Naive B cell (primary cell): ENCODE measurements around the gene SLC4A11. TPM values are rescaled to one million over a fixed set of nuclear protein-coding genes. Genes with fewer than 3 reads are reported as not detected.
A peak's percentile ranks its signal among the peaks of the same experiment; 100 is the strongest.

ENCODE experiments used
- ATAC-seq, 2 donors: fragments of 150-1000 bp; cut with Tn5 transposase; 2 replicates each; pipeline ENCODE4 v1.10.0; 2021; ENCODE audit warnings: low read depth in 2 of 2, mild to moderate bottlenecking in 2 of 2, moderate library complexity in 2 of 2
- DNase-seq: peaks from one replicate; pipeline ENCODE4 v3.0.0; 2022
- H3K27ac Mint-ChIP-seq, 6 donors: one replicate each; pipeline ENCODE4 v1.8.0; 2020 to 2022; ENCODE audit warnings: mild to moderate bottlenecking in 6 of 6, mixed read lengths in 6 of 6, moderate library complexity in 5 of 6, inconsistent platforms in 2 of 6
- H3K27me3 Mint-ChIP-seq, 3 donors: one replicate each; pipeline ENCODE4 v1.8.0; 2021 to 2022; ENCODE audit warnings: mixed read lengths in 3 of 3, mild to moderate bottlenecking in 1 of 3
- H3K36me3 Mint-ChIP-seq, 2 donors: one replicate each; pipeline ENCODE4 v1.8.0; 2020 to 2022; ENCODE audit warnings: mixed read lengths in 2 of 2, inconsistent platforms in 1 of 2, mild to moderate bottlenecking in 1 of 2
- H3K4me1 Mint-ChIP-seq, 3 donors: one replicate each; pipeline ENCODE4 v1.8.0; 2020 to 2022; ENCODE audit warnings: mixed read lengths in 3 of 3, inconsistent platforms in 1 of 3, mild to moderate bottlenecking in 1 of 3, moderate library complexity in 1 of 3
- H3K4me3 Mint-ChIP-seq, 8 donors: one replicate each; pipeline ENCODE4 v1.8.0; 2020 to 2022; ENCODE audit warnings: mild to moderate bottlenecking in 8 of 8, mixed read lengths in 8 of 8, moderate library complexity in 8 of 8, inconsistent platforms in 2 of 8
- H3K9me3 Mint-ChIP-seq, 7 donors: one replicate each; pipeline ENCODE4 v1.8.0; 2020 to 2022; ENCODE audit warnings: mixed read lengths in 7 of 7, mild to moderate bottlenecking in 5 of 7, inconsistent platforms in 2 of 7, moderate library complexity in 1 of 7
- polyA plus RNA-seq, 6 donors: library from polyadenylated mRNA; unstranded; fragments of 300-500 nt; fragmentation: Illumina TruSeq; gene quantifications; one replicate each; pipeline ENCODE4 v1.2.3, GENCODE V29; 2021; ENCODE audit warnings: low read depth in 6 of 6

SLC4A11 gene
- polyA plus RNA-seq, 6 donors from 2014 or later, result 0.17 TPM; not detected in 5

- Mint-ChIP-seq H3K9me3 (no peaks in the 10 kb centered on the region), H3K27me3 (peaks cover 37 to 65% (median 61%) of the 10 kb centered on the region in 3 donors), H3K36me3 (no peaks in the 10 kb centered on the region), H3K4me1 (peaks cover 14 to 21% (median 15%) of the 10 kb centered on the region in 3 donors), H3K27ac (peak overlapping the region in 2 of 6 donors; percentile 44 to 69), H3K4me3 (peak overlapping the region in 4 of 8 donors; percentile 2 to 40 (median 20))
- no peak for DNase-seq
- ATAC-seq, result no peak
Measured at GRCh38 chr20:3242172-3242692, 3.2 kb upstream of the SLC4A11 start.

DNA sequence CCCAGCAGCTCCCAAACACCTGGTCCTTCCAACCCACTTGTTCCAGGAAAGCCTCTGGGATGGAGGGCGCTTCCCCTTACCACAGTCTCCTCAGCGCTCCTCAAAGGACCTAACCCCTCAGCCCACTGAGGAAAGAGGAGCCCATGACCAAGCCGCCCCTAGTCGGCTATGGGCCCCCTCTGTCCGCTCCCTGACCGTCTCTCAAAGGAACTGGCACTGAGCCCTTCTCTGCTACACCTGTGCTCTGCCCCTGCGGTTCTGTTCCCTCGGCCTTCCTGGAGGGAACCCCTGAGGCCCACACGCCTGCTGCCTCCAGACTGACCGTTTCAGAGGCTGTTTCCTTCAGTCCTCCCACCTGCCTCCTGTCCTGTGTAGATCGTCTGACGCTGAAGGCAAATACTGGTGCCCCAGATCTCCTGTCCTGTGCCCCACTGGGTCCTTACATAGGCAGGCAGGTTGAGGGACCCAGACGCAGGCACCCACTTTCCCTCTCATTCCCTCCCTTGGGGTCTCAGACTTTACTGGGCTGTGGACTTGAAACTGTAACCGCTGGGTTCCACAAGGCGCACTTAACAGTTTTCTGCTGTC, 1.9 kb upstream of the SLC4A11 start:
- peaks cover 16 to 30% (median 20%) of the 10 kb centered on the region in 3 donors for H3K4me1 Mint-ChIP-seq
- no peak overlapping the region for H3K27ac Mint-ChIP-seq
- peak overlapping the region; percentile 44 to 97 (median 92) for H3K4me3 Mint-ChIP-seq
- DNase-seq (no peak), ATAC-seq (no peak)
- no peaks in the 10 kb centered on the region for H3K36me3 Mint-ChIP-seq
- peaks cover 33 to 73% (median 69%) of the 10 kb centered on the region in 3 donors for H3K27me3 Mint-ChIP-seq
- no peaks in the 10 kb centered on the region for H3K9me3 Mint-ChIP-seq

DNA sequence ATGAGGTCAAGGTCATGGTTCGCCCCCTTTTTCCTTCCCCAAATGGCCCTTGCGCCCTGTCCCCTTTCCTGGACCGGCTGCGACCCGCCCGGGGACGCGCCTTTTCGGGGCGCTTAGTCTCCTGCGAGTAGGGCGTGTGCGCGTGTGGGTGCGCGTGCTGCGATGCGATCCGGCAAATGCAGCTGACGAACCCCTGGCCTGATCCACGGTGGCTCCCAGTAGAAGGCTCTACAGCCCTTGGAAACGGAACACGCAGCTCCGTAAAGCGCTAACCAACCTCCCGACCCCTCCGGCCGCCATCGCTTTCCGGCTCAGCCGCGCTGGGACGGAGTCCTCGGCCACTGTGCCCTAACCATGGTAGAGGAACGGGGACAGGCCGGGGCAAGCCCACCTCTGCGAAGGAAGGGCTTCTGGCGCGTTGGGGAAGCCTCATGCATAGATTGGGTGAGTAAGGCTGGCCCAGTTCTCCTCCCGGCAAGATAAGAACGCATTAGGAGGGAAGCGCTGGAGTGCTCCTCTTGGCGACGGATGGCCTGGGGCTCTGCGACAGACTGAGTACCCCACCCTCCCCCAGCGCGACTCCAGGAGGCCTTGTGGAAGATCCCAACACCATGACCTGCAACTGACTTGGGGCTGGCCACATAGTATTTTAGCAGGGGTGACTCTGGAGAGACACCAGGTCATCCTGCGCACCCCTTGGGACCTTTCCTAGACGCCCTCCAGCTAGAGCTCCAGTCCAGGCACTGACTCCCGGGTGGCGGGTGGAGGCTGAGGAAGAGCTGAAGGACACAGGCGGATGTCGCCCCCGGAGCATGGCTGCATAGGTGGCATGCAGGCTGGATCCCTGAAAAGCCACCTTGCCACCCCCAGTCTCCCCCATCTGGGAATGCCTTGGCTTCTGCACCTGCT, 1.1 kb upstream of the SLC4A11 start:
- Mint-ChIP-seq H3K4me1 (peaks cover 16 to 30% (median 20%) of the 10 kb centered on the region in 3 donors), H3K9me3 (no peaks in the 10 kb centered on the region), H3K36me3 (no peaks in the 10 kb centered on the region), H3K4me3 (peak overlapping the region; percentile 91 to 97 (median 92)), H3K27me3 (peaks cover 31 to 79% (median 76%) of the 10 kb centered on the region in 3 donors), H3K27ac (peak overlapping the region in 2 of 6 donors; percentile 71 to 90)
- no peak for ATAC-seq
- no peak for DNase-seq

DNA sequence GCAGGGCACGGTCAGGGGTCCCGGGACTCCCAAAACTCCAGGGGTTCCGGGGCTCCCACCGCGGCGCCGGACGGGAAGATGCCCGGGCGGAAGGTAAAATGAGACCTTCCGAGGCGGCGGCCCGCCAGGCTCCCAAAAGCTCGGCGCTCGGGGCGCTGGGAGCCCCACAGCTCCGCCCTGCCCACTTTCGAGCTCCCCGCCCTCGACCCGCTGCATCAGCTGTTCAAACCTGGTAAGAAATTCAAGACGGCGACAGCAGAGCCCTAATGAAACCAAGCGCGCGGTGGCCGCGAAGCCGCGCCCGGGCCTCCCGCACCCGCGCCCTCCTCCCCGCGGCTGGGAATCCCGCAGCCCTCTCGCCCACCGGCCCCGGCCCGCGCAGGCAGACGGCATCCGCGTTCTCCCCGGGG, 369 bp downstream of the SLC4A11 start:
- H3K4me3 Mint-ChIP-seq, result peak overlapping the region; percentile 78 to 92 (median 83)
- H3K9me3 Mint-ChIP-seq, result no peaks in the 10 kb centered on the region
- ATAC-seq (peak; percentile 75 to 79), DNase-seq (peak; percentile 55)
- H3K27me3 Mint-ChIP-seq, result peaks cover 22 to 72% (median 69%) of the 10 kb centered on the region in 3 donors
- H3K36me3 Mint-ChIP-seq, result no peaks in the 10 kb centered on the region
- peak overlapping the region in 1 of 6 donors; percentile 60 for H3K27ac Mint-ChIP-seq
- peaks cover 16 to 30% (median 20%) of the 10 kb centered on the region in 3 donors for H3K4me1 Mint-ChIP-seq

- DNase-seq, result no peak
- Mint-ChIP-seq H3K4me3 (peak overlapping the region; percentile 78 to 88 (median 83)), H3K9me3 (no peaks in the 10 kb centered on the region), H3K27ac (peak overlapping the region in 2 of 6 donors; percentile 2 to 42), H3K4me1 (peaks cover 16 to 30% (median 20%) of the 10 kb centered on the region in 3 donors), H3K27me3 (peaks cover 22 to 69% (median 67%) of the 10 kb centered on the region in 3 donors), H3K36me3 (no peaks in the 10 kb centered on the region)
- peak; percentile 8 to 22 for ATAC-seq
Measured at GRCh38 chr20:3237958-3238615, 903 bp downstream of the SLC4A11 start.

GRCh38 chr20:3237011-3237957, 1.7 kb downstream of the SLC4A11 start:
- Mint-ChIP-seq H3K27ac (peak overlapping the region in 3 of 6 donors; percentile 2 to 74 (median 42)), H3K4me1 (peaks cover 16 to 30% (median 20%) of the 10 kb centered on the region in 3 donors), H3K27me3 (peaks cover 21 to 65% (median 62%) of the 10 kb centered on the region in 3 donors), H3K9me3 (no peaks in the 10 kb centered on the region), H3K36me3 (no peaks in the 10 kb centered on the region), H3K4me3 (peak overlapping the region; percentile 32 to 87 (median 80))
- DNase-seq (no peak), ATAC-seq (no peak)

- Mint-ChIP-seq H3K4me1 (peaks cover 16 to 24% (median 17%) of the 10 kb centered on the region in 3 donors), H3K27me3 (peaks cover 14 to 52% (median 48%) of the 10 kb centered on the region in 3 donors), H3K4me3 (peak overlapping the region in 3 of 8 donors; percentile 1 to 58 (median 37)), H3K9me3 (no peaks in the 10 kb centered on the region), H3K27ac (peak overlapping the region in 1 of 6 donors; percentile 37), H3K36me3 (no peaks in the 10 kb centered on the region)
- DNase-seq (no peak), ATAC-seq (no peak)
Measured at GRCh38 chr20:3235666-3236324, 3.2 kb downstream of the SLC4A11 start.

DNA sequence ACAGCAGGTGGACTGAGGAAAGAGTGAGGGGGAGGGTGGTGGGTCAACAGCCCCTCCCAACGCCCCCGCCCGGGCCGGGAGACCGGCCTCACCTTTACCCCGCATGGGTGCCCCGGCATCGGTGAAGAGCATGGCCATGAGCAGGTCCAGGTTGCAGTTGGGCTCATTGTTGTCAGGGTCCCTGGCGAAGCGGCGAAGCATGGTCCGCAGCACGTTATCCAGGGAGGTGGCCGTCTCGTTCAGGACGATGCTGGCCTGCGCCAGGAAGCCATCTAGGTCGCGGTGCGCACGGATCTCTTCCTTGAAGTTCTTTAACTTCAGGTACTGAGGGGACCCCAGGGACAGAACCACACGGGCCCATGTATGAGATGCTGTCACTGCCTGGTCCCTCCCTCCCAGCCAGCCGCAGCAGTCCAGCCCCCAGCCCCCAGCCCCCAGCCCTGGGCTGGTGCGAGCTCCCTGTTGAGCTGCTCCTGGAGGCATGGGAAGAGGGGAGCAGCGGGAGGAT, 4.9 kb downstream of the SLC4A11 start:
- Mint-ChIP-seq H3K36me3 (no peaks in the 10 kb centered on the region), H3K4me3 (no peak overlapping the region), H3K27ac (no peak overlapping the region), H3K27me3 (peaks cover 3 to 37% (median 33%) of the 10 kb centered on the region in 3 donors), H3K9me3 (no peaks in the 10 kb centered on the region), H3K4me1 (peaks cover 9 to 16% (median 9%) of the 10 kb centered on the region in 3 donors)
- ATAC-seq (no peak), DNase-seq (no peak)

DNA sequence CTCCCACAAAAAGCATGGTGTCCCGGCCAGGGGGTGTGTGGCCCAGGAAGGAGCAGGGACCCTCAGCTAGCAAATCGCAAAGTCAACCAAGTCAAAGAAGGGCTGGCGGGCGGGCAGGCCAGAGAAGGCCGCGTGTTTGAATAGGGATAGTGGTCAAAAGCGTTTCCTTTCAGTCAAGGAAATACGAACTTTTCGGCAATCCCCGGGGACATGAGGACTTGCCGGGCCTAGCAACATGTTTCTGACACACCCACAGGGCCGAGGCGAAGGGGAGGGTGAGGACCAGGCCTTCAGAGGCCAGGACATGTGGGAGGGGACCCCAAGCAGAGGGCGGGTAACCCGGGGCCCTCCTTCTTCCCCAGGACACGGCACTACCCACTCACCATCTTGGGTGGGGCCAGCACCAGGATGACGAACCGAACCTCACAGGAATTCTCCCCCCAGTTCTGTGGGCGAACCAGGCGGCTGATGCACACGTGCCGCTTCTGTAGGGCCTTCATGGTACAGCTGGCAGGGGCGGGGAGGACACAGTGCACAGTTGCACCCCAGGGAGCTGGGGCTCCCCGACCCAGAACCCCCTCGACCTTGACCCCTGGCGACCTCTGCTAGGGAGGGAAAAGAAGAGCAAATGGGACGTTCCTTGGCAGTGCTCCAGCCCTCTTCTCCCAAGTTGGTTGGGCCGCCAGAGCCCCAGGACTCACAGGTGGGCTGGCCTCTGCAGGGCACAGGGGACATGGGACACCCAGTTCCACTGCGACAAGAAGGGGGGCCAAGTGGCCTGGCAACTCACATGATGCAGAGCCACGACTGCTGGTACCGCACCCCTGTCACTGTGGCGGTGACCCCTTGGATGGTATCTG, 5.6 kb downstream of the SLC4A11 start:
- no peak for ATAC-seq
- H3K4me1 Mint-ChIP-seq, result peaks cover 9 to 16% (median 9%) of the 10 kb centered on the region in 3 donors
- H3K4me3 Mint-ChIP-seq, result no peak overlapping the region
- DNase-seq, result no peak
- no peak overlapping the region for H3K27ac Mint-ChIP-seq
- H3K36me3 Mint-ChIP-seq, result no peaks in the 10 kb centered on the region
- no peaks in the 10 kb centered on the region for H3K9me3 Mint-ChIP-seq
- peaks cover 3 to 37% (median 33%) of the 10 kb centered on the region in 3 donors for H3K27me3 Mint-ChIP-seq

DNA sequence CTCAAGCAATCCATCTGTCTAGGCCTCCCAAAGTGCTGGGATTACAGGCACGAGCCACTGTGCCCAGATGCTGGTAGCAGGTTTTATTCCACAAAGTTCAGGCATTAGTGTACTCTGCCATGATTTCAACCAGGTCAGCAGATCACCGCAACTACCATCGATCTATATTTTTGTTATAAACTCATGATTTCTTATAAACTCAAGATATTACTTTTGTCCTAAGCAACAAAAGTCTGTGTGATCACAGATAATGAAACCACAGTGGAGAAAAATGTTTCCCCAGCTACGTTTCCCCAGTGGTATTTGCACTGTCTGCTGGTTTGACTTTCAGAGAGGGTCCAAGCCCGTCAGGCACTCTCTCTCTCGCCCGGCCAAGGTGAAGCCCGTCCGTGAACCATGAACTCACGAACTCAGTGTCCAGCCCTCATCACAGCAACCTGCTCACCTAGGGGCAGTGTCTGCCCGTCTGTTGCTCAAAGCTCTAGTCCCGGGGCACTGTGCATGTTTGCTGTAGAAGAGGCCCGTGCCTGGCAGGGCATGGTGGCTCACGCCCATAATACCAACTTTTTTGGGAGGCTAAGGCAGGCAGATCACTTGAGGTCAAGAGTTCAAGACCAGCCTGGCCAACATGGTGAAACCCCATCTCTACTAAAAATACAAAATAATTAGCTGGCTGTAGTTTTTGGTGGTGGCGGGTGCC, 7.0 kb downstream of the SLC4A11 start:
- DNase-seq, result no peak
- peaks cover 3 to 27% (median 22%) of the 10 kb centered on the region in 3 donors for H3K27me3 Mint-ChIP-seq
- no peak for ATAC-seq
- H3K27ac Mint-ChIP-seq, result no peak overlapping the region
- H3K4me1 Mint-ChIP-seq, result peaks cover under 1 to 8% (median 5%) of the 10 kb centered on the region in 3 donors
- peak overlapping the region in 1 of 8 donors; percentile 12 for H3K4me3 Mint-ChIP-seq
- H3K36me3 Mint-ChIP-seq, result no peaks in the 10 kb centered on the region
- H3K9me3 Mint-ChIP-seq, result no peaks in the 10 kb centered on the region
